Measurements from ENCODE around the gene HEATR5A.
"Not testable (repeated sequence)": the region's sequence is repeated elsewhere in the genome, so short reads cannot be mapped to it uniquely, and the experiment has no call there.

Gene HEATR5A

GRCh38 chr14:31320922-31321766 is 99.2 kb downstream of the HEATR5A start:
- Histone ChIP-seq H3K4me1 (no peaks in the 10 kb centered on the region), H3K9ac (no peak overlapping the region), H3K4me2 (ENCODE audit: low read length) (no peak overlapping the region), H3K36me3 (ENCODE audit: control insufficient read depth, insufficient read depth, low read length) (no peaks in the 10 kb centered on the region), H3K79me2 (no peaks in the 10 kb centered on the region), H3K4me3 (ENCODE audit: low read depth, low read length) (no peak overlapping the region), H2AFZ (no peak overlapping the region), H3K9me3 (ENCODE audit: control insufficient read depth, low read length) (no peaks in the 10 kb centered on the region), H3K27ac (no peak overlapping the region), H3K27me3 (ENCODE audit: control insufficient read depth, insufficient read depth, low read length) (no peaks in the 10 kb centered on the region)
- TF ChIP-seq, protein P1, sequence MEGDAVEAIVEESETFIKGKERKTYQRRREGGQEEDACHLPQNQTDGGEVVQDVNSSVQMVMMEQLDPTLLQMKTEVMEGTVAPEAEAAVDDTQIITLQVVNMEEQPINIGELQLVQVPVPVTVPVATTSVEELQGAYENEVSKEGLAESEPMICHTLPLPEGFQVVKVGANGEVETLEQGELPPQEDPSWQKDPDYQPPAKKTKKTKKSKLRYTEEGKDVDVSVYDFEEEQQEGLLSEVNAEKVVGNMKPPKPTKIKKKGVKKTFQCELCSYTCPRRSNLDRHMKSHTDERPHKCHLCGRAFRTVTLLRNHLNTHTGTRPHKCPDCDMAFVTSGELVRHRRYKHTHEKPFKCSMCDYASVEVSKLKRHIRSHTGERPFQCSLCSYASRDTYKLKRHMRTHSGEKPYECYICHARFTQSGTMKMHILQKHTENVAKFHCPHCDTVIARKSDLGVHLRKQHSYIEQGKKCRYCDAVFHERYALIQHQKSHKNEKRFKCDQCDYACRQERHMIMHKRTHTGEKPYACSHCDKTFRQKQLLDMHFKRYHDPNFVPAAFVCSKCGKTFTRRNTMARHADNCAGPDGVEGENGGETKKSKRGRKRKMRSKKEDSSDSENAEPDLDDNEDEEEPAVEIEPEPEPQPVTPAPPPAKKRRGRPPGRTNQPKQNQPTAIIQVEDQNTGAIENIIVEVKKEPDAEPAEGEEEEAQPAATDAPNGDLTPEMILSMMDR (IDR thresholded peaks at IDR 0.05): no peak

DNA sequence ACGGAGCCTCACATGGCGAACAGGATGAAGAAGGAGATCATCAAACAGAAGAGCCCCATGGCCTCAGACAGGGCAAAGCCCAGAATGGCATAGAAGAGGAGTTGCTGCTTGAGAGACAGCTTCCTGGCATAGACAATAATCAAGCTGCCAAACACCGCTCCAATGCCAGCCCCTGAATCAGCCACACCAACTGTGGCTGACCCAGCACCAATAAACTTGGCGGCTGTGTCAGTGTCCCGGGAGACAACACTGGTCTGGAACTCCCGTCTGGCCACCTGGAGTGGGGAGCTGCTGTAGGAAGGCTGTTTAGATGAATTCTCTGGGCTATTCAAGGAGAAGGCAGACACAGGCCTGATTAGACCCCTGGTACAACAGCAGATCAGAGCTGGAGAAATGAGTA is 100.1 kb downstream of the HEATR5A start:
- H3K4me1 ChIP-seq: no peaks in the 10 kb centered on the region
- H3K4me3 ChIP-seq (ENCODE audit: low read depth, low read length): no peak overlapping the region
- H3K36me3 ChIP-seq (ENCODE audit: control insufficient read depth, insufficient read depth, low read length): no peaks in the 10 kb centered on the region
- H3K79me2 ChIP-seq: no peaks in the 10 kb centered on the region
- no peak overlapping the region for H3K27ac ChIP-seq
- H3K9me3 ChIP-seq (ENCODE audit: control insufficient read depth, low read length): no peaks in the 10 kb centered on the region
- TF ChIP-seq, protein P1 (IDR thresholded peaks at IDR 0.05): no peak
- H3K27me3 ChIP-seq (ENCODE audit: control insufficient read depth, insufficient read depth, low read length): no peaks in the 10 kb centered on the region
- H3K9ac ChIP-seq: no peak overlapping the region
- no peak overlapping the region for H3K4me2 ChIP-seq (ENCODE audit: low read length)
- H2AFZ ChIP-seq: no peak overlapping the region

GRCh38 chr14:31319701-31320100 is 100.6 kb downstream of the HEATR5A start:
- no peaks in the 10 kb centered on the region for H3K27me3 ChIP-seq (ENCODE audit: control insufficient read depth, insufficient read depth, low read length)
- H3K9me3 ChIP-seq (ENCODE audit: control insufficient read depth, low read length): no peaks in the 10 kb centered on the region
- TF ChIP-seq, protein P1 (IDR thresholded peaks at IDR 0.05): no peak
- H3K4me3 ChIP-seq (ENCODE audit: low read depth, low read length): no peak overlapping the region
- H3K27ac ChIP-seq: no peak overlapping the region
- no peaks in the 10 kb centered on the region for H3K79me2 ChIP-seq
- H3K4me2 ChIP-seq (ENCODE audit: low read length): no peak overlapping the region
- H3K36me3 ChIP-seq (ENCODE audit: control insufficient read depth, insufficient read depth, low read length): no peaks in the 10 kb centered on the region
- no peaks in the 10 kb centered on the region for H3K4me1 ChIP-seq
- no peak overlapping the region for H2AFZ ChIP-seq
- H3K9ac ChIP-seq: no peak overlapping the region

GRCh38 chr14:31312934-31313333 is 107.4 kb downstream of the HEATR5A start:
- Histone ChIP-seq H3K36me3 (ENCODE audit: control insufficient read depth, insufficient read depth, low read length) (no peaks in the 10 kb centered on the region), H3K4me1 (no peaks in the 10 kb centered on the region)

GRCh38 chr14:31312370-31312769 is 108.0 kb downstream of the HEATR5A start:
- not testable (repeated sequence) for H3K27ac ChIP-seq; H3K79me2 ChIP-seq; H3K4me1 ChIP-seq; H3K27me3 ChIP-seq (ENCODE audit: control insufficient read depth, insufficient read depth, low read length); H3K9ac ChIP-seq; H3K4me2 ChIP-seq (ENCODE audit: low read length); H3K36me3 ChIP-seq (ENCODE audit: control insufficient read depth, insufficient read depth, low read length); H3K9me3 ChIP-seq (ENCODE audit: control insufficient read depth, low read length); H3K4me3 ChIP-seq (ENCODE audit: low read depth, low read length); H2AFZ ChIP-seq

More at GRCh38 chr14:31312934-31313333, 107.4 kb downstream of the HEATR5A start:
- no peak overlapping the region for H3K4me2 ChIP-seq (ENCODE audit: low read length)
- H3K4me3 ChIP-seq (ENCODE audit: low read depth, low read length): no peak overlapping the region
- no peak overlapping the region for H3K9ac ChIP-seq
- H2AFZ ChIP-seq: no peak overlapping the region
- TF ChIP-seq, protein P1 (IDR thresholded peaks at IDR 0.05): no peak
- H3K9me3 ChIP-seq (ENCODE audit: control insufficient read depth, low read length): no peaks in the 10 kb centered on the region
- H3K27ac ChIP-seq: no peak overlapping the region
- no peaks in the 10 kb centered on the region for H3K27me3 ChIP-seq (ENCODE audit: control insufficient read depth, insufficient read depth, low read length)
- no peaks in the 10 kb centered on the region for H3K79me2 ChIP-seq

Measured in parathyroid adenoma (tissue), 2 donors.